GM18867 (cell line): Measurements from ENCODE around the gene SPEF1.

ENCODE experiments used
- ATAC-seq: cut with Tn5 transposase; IDR thresholded peaks from one replicate; pipeline ENCODE4 v1.9.1; 2021; ENCODE audit warnings: mild to moderate bottlenecking, moderate library complexity; ENCODE audit not compliant: unreplicated experiment

Gene SPEF1

DNA sequence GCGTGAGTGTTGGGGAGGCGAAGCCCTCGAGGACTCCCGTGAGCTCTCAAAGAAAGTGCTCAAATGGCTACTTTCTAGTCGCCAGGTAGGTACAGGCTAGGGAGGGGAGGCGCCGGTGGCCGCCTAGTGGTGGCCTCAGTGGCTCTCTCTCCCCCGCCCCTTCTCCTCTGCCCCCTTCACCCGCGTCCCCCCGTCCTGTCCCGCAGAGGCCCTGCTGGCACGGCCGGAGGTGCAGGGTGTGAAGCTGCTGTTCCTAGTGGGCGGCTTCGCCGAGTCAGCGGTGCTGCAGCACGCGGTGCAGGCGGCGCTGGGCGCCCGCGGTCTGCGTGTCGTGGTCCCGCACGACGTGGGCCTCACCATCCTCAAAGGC is 30.0 kb downstream of the SPEF1 start:
- no peak for ATAC-seq

DNA sequence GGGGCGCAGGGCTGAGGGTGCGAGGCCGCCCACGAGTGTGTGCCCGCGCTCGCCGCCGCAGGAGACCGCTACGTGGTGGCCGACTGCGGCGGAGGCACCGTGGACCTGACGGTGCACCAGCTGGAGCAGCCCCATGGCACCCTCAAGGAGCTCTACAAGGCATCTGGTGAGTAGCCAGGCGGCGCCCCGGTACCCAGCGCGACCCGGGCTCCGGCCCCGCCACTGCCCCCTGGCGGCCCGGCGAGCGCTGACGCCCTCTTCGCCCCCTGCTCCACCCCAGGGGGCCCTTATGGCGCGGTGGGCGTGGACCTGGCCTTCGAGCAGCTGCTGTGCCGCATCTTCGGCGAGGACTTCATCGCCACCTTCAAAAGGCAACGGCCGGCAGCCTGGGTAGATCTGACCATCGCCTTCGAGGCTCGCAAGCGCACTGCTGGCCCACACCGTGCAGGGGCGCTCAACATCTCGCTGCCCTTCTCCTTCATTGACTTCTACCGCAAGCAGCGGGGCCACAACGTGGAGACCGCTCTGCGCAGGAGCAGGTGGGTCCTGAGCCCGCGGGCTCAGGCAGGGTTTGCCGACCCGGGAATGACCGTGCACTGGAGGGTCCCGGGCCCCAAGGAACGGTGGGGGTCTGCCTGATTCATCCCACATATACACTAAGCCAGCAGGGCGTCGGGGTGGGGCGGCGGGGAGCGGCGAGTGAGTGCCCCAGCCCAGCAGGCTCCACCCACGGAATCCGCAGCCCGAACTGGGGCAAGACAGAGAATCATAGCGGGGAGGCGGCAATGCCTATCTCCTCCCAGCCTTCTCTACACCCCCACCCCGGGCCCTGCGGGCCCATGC is 31.3 kb downstream of the SPEF1 start:
- no peak for ATAC-seq

- ATAC-seq = no peak
These were observed 32.1 kb downstream of the SPEF1 start for GRCh38 chr20:3749087-3749688.

GRCh38 chr20:3748073-3748472 is 33.2 kb downstream of the SPEF1 start:
- ATAC-seq = no peak

- ATAC-seq = no peak
These were observed 33.8 kb downstream of the SPEF1 start for GRCh38 chr20:3747471-3747870.

DNA sequence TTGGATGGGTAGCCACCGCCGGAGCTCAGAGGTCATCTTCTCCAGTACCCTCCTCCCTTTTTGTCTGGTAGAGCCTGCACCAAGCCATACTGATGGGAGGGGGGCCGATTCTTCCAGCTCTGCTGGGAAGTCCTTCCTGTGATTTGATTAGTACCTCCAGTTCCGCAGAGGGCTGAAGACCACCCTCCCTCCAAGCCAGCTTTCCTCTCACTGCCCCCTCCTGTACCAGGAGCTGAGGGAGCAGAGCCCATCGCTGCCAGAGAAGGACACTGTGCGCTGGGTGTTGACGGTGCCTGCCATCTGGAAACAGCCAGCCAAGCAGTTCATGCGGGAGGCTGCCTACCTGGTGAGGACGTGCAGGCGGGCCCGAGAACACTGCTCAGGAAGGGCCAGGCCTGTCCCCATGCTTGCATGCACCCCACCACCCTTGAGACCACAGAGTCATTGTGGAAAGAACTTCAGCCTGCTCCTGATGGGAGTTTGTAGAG is 35.5 kb downstream of the SPEF1 start:
- ATAC-seq = no peak

DNA sequence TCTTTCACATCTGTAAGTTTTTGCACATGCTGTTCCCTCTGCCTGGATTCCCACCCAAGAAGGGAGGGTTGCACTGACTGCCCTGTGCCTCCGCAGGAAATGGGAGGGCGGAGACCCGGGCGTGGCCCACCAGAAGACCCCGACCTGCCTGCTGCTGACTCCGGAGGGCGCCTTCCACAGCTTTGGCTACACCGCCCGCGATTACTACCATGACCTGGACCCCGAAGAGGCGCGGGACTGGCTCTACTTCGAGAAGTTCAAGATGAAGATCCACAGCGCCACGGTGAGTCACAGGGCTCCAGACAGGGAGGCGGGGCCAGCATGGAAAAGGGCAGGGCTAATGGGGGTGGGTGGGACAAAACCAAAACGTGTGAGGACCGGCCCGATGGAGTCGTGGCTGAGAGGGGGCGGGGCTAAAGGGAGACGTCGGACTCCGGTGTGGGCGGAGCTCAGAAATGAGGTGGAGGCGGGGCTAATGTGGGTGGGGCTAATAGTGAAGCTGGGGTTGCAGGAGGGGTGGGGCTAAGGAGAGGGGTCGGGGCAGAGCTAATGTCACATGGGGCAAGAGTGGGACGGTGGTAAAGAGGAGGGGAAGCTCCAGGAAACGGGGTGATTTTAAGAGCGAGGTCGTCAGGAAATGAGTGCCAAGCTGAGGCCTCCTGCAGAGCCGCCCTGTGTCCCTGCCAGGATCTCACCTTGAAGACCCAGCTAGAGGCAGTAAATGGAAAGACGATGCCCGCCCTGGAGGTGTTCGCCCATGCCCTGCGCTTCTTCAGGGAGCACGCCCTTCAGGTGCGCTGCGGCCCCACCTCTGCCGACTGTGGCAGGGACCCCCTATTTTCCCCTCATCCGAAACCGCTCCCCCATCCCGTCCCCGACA is 36.2 kb downstream of the SPEF1 start:
- ATAC-seq = no peak

GRCh38 chr20:3744037-3744436 is 37.2 kb downstream of the SPEF1 start:
- ATAC-seq = no peak

GRCh38 chr20:3743251-3743650 is 38.0 kb downstream of the SPEF1 start:
- ATAC-seq = no peak

GRCh38 chr20:3741836-3742458 is 39.3 kb downstream of the SPEF1 start:
- no peak for ATAC-seq

DNA sequence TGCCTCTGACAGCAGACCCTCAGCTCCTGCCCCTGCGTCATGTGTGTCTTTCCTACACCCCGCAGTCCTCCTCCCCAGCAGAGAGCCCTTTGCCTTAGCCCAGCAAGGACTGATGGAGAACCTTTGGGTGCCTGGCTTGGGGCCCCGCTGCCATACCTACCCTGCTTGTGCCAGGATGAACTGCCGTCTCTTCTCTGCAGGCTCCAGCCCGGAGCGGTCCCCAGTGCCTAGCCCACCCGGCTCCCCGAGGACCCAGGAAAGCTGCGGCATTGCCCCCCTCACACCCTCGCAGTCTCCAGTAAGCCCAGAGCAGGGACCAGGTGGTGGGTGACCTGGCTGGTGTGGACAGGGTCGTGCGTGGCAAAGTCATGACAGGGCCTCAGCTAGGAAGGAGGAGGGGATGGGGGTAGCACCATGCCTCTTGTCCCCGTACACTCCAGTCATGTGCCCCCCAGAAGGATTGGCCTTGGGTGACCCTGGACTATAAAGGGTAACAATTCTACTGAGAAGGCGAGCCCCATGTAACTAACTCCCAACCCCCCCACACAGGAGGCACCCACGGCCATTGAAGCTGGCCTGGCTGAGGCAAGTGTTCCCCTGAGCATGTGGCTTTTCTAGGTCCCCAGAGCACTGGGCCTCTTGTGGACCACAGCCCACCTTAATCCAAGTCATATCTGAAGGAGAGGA is 40.5 kb downstream of the SPEF1 start:
- ATAC-seq = no peak

DNA sequence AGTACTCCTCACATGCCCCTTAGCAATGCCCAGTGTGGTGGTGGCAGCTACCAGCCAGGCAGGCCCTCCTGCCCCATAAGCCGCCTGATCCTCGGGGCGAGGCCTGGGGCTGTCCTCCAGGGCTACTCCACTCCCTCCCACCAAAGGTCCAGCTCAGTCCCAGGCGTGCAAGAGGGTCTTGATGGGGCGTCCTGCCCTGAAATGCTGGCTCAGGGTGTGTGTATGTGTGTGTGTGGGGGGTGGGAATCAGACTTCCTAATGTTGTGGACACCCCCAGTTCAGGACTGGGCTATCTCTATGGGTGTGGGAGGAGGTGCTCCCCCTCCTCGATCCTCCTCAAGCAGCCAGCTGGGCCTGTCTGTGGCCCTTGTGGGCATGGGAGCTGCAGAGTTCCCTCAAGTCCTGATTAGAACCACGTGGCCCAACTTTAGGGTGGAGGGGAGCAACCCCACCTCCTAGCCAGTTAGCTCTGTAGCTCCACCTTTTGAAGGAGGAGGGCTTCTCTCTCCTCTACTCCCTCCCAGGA is 41.3 kb downstream of the SPEF1 start:
- no peak for ATAC-seq

GRCh38 chr20:3739054-3739925 is 42.0 kb downstream of the SPEF1 start:
- ATAC-seq = no peak

GRCh38 chr20:3738111-3739053 is 42.9 kb downstream of the SPEF1 start:
- no peak for ATAC-seq

- no peak for ATAC-seq
These were observed 45.5 kb downstream of the SPEF1 start for GRCh38 chr20:3735768-3736167.

- ATAC-seq = no peak
These were observed 47.0 kb downstream of the SPEF1 start for GRCh38 chr20:3734111-3734843.
